ENCODE results near the gene ZEB2. TPM values are rescaled to one million over a fixed set of nuclear protein-coding genes. Genes with fewer than 3 reads are reported as not detected.

Gene ZEB2
- total RNA-seq, 2 experiments from 2014 or later, result 13.5 to 14.9 TPM

DNA sequence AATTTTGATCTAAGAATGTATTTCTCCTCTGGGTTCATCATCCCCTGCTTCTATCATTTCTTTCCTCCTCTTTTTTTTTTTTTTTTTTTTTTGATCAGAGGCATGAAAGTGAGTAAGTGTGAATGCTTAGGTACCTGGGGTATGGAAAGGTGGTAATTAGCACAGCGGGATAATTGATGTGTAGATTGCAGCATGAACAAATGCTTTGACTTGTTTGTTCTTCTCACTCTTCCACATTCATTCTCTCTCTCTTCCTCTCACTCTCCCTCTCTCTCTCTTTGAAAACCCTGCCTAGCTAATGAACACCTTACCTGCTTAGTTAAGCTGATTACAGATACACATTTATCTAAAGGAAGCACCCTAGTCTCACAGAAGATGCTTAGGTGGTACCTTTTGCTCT lies 74.7 kb downstream of the ZEB2 start:
- H3K9me3 Mint-ChIP-seq, result no peaks in the 10 kb centered on the region
- no peak for DNase-seq
- no peaks in the 10 kb centered on the region for H3K27me3 Mint-ChIP-seq
- POLR2A ChIA-PET, result interaction anchor here (0.7 kb wide), 1 partner anchor 12 kb away, joined by 3 read pairs; no protein-coding TSS in a partner anchor
- no peak overlapping the region for H3K4me3 Mint-ChIP-seq
- ATAC-seq, result no peak
- CTCF ChIA-PET, result interaction anchor here (0.7 kb wide), 1 partner anchor 215 kb away, joined by 3 read pairs; no protein-coding TSS in a partner anchor
- H3K36me3 Mint-ChIP-seq (ENCODE audit: low read depth), result peaks cover 5% of the 10 kb centered on the region
- H3K4me1 Mint-ChIP-seq (ENCODE audit: low read depth), result peaks cover 22% of the 10 kb centered on the region
- H3K27ac Mint-ChIP-seq, result no peak overlapping the region
- intact Hi-C loops (cut with micrococcal nuclease), result no loop called here
- TF ChIP-seq, protein P1, sequence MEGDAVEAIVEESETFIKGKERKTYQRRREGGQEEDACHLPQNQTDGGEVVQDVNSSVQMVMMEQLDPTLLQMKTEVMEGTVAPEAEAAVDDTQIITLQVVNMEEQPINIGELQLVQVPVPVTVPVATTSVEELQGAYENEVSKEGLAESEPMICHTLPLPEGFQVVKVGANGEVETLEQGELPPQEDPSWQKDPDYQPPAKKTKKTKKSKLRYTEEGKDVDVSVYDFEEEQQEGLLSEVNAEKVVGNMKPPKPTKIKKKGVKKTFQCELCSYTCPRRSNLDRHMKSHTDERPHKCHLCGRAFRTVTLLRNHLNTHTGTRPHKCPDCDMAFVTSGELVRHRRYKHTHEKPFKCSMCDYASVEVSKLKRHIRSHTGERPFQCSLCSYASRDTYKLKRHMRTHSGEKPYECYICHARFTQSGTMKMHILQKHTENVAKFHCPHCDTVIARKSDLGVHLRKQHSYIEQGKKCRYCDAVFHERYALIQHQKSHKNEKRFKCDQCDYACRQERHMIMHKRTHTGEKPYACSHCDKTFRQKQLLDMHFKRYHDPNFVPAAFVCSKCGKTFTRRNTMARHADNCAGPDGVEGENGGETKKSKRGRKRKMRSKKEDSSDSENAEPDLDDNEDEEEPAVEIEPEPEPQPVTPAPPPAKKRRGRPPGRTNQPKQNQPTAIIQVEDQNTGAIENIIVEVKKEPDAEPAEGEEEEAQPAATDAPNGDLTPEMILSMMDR (IDR thresholded peaks at IDR 0.05), result no peak

DNA sequence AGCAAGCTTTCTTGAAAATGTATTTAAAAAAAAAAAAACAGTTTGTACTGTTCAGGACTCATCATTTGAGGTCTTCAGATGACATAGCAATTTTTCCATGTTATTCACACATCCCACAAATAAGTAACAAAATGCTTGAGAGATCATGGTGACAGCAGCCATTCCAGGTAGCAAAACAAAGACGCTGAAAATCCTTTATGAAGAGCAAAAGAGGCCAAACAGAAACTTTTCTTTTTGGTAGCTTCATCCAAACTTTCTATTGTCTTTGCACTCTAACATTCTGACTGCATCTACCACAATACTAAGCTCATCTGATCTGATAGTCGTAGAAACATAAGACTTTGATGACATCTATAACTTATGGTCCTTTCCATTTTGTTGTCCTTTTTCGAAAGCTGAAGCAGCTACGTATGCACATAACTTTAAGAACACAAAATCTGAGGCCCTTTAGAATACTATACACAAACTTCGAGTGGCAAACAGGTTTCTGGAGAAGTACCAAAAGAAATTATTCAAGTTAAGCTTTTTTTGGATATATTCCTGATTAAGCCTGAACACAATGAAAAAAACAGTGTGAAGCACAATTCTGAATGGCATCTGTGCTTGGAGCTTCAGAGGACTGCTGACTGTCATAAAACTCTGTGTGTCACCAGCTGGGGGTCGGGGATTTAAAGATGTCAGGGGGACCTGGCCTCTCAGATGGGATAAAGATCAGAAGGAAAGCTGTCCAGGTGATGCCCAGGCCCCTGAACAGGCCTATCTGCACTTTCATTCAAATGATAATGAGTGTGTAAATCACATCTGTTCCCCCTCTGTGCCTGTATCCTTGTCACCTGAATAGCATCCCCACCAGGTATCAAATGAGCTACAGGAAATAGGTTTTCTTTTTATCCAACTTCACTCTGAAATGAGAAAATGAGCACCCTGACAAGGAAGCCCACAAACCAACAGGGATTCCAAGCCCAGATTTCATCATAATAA lies 75.8 kb downstream of the ZEB2 start:
- ChIA-PET CTCF (no interaction called here), POLR2A (interaction anchor here (0.7 kb wide), 1 partner anchor 11 kb away, joined by 3 read pairs; no protein-coding TSS in a partner anchor)
- TF ChIP-seq, protein P1 (IDR thresholded peaks at IDR 0.05), result no peak
- H3K27ac Mint-ChIP-seq, result no peak overlapping the region
- peaks cover 16% of the 10 kb centered on the region for H3K4me1 Mint-ChIP-seq (ENCODE audit: low read depth)
- H3K9me3 Mint-ChIP-seq, result no peaks in the 10 kb centered on the region
- ATAC-seq (no peak), DNase-seq (no peak)
- intact Hi-C loops (cut with micrococcal nuclease), result no loop called here
- peaks cover 5% of the 10 kb centered on the region for H3K36me3 Mint-ChIP-seq (ENCODE audit: low read depth)
- H3K4me3 Mint-ChIP-seq, result no peak overlapping the region
- H3K27me3 Mint-ChIP-seq, result no peaks in the 10 kb centered on the region

DNA sequence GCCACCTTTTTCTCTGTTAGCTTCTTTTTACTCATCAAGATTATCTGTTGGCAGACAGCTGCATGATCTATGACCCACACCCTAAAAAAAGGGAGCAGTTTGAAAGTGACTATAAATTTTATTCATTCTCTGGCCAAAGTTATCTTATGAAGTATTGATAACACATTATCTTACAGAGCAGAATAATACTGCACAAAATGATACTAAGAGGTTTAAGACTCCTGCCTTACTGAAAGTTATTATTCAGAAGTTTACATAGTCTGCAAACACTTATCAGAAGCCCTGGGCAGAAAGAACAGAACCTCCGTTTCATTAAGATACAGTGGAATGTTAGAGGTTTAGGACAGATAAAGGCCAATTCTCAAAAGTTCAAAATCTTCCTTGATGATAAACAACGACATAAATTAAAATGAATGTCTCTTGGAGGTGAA lies 78.2 kb downstream of the ZEB2 start:
- Mint-ChIP-seq H3K4me1 (ENCODE audit: low read depth) (peaks cover 5% of the 10 kb centered on the region), H3K27ac (no peak overlapping the region), H3K4me3 (no peak overlapping the region), H3K9me3 (no peaks in the 10 kb centered on the region), H3K27me3 (no peaks in the 10 kb centered on the region), H3K36me3 (ENCODE audit: low read depth) (peaks cover 5% of the 10 kb centered on the region)
- intact Hi-C loops (cut with micrococcal nuclease), result no loop called here
- ChIA-PET CTCF (no interaction called here), POLR2A (no interaction called here)
- ATAC-seq (no peak), DNase-seq (no peak)
- TF ChIP-seq, protein P1 (IDR thresholded peaks at IDR 0.05), result no peak

DNA sequence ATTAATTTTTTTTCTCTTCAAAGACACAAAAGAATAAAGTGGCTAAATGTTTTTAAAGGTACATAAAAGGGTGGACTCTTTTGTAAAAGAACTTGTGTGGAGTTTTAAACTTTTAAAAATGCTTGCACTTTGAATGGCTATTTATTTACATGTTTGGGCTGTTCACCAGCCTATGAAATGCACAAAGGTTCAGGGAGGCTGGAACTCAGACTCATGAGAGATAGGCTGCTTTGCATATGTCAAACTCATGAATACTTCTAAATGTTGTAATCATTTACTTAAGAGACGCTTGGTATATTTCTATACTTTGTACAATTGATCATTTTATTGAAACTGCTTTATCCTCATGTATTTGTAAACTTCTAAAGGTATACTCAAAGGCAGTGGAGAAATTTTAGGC lies 79.9 kb downstream of the ZEB2 start:
- ChIA-PET CTCF (no interaction called here), POLR2A (no interaction called here)
- Mint-ChIP-seq H3K4me3 (no peak overlapping the region), H3K27ac (no peak overlapping the region), H3K36me3 (ENCODE audit: low read depth) (peaks cover under 1% of the 10 kb centered on the region), H3K9me3 (no peaks in the 10 kb centered on the region), H3K4me1 (ENCODE audit: low read depth) (no peaks in the 10 kb centered on the region), H3K27me3 (no peaks in the 10 kb centered on the region)
- ATAC-seq (no peak), DNase-seq (no peak)
- intact Hi-C loops (cut with micrococcal nuclease), result no loop called here
- TF ChIP-seq, protein P1 (IDR thresholded peaks at IDR 0.05), result no peak

Data from activated CD8-positive, alpha-beta T cell treated with anti-CD3 and anti-CD28 coated beads for 36 hours (primary cell).